ENCODE results near the gene SOST.

Gene SOST

GRCh38 chr17:43772877-43773648, 14.5 kb upstream of the SOST start:
- Histone ChIP-seq H3K9ac (ENCODE audit: low read depth, low read length) (no peak overlapping the region), H3K9me3 (replicated peaks; ENCODE audit: low read length) (no peaks in the 10 kb centered on the region), H3K4me2 (ENCODE audit: low read length) (no peak overlapping the region), H3K27me3 (ENCODE audit: control insufficient read depth, insufficient read depth, low read length) (no peaks in the 10 kb centered on the region), H3K36me3 (ENCODE audit: insufficient read depth, low read length) (peaks cover 68% of the 10 kb centered on the region), H3K4me1 (ENCODE audit: control insufficient read depth, insufficient read depth, low read length) (peaks cover 8% of the 10 kb centered on the region), H3K4me3 (ENCODE audit: low read length) (no peak overlapping the region)

DNA sequence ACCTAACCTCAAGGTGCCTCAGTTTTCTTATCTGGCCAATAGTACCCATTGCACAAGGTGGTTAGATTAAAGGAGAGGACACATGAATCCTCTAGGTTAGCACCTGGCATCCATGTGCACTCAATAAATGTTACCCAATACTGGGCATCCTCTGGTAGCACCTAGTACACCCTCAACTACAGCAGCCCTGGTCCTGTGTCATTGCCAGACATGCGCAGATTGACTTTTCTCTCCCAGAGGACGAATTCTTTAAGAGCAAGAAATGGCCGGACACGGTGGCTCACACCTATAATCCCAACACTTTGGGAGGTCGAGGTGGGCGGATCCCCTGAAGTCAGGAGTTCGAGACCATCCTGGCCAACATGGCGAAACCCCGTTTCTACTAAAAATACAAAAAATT, 12.9 kb upstream of the SOST start:
- Histone ChIP-seq H3K4me3 (ENCODE audit: low read length) (no peak overlapping the region), H3K9me3 (replicated peaks; ENCODE audit: low read length) (no peaks in the 10 kb centered on the region), H3K4me1 (ENCODE audit: control insufficient read depth, insufficient read depth, low read length) (no peaks in the 10 kb centered on the region), H3K9ac (ENCODE audit: low read depth, low read length) (no peak overlapping the region), H3K27me3 (ENCODE audit: control insufficient read depth, insufficient read depth, low read length) (no peaks in the 10 kb centered on the region), H3K4me2 (ENCODE audit: low read length) (no peak overlapping the region), H3K36me3 (ENCODE audit: insufficient read depth, low read length) (peaks cover 63% of the 10 kb centered on the region)

DNA sequence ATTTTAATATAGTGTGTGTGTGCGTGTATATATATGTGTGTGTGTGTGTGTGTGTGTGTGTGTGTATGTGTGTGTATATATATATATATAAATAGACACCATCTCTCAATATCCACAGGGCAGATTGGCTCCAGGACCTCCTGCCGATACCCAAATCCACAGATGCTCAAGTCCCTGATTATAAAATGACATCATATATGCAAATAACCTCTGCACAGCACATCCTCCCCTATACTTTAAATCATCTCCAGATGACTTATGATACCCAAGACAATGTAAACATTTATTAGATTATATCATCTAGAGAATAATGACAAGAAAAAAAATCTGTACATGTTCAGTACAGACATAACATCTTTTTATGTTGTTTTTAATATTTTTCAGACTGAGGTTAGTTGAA, 12.4 kb upstream of the SOST start:
- peaks cover 58% of the 10 kb centered on the region for H3K36me3 ChIP-seq (ENCODE audit: insufficient read depth, low read length)
- H3K27me3 ChIP-seq (ENCODE audit: control insufficient read depth, insufficient read depth, low read length): no peaks in the 10 kb centered on the region
- no peaks in the 10 kb centered on the region for H3K4me1 ChIP-seq (ENCODE audit: control insufficient read depth, insufficient read depth, low read length)
- H3K4me2 ChIP-seq (ENCODE audit: low read length): no peak overlapping the region
- no peak overlapping the region for H3K4me3 ChIP-seq (ENCODE audit: low read length)
- H3K9ac ChIP-seq (ENCODE audit: low read depth, low read length): no peak overlapping the region
- H3K9me3 ChIP-seq (replicated peaks; ENCODE audit: low read length): no peaks in the 10 kb centered on the region

GRCh38 chr17:43769859-43770258, 11.3 kb upstream of the SOST start:
- Histone ChIP-seq H3K36me3 (ENCODE audit: insufficient read depth, low read length) (peaks cover 52% of the 10 kb centered on the region), H3K9me3 (replicated peaks; ENCODE audit: low read length) (no peaks in the 10 kb centered on the region), H3K27me3 (ENCODE audit: control insufficient read depth, insufficient read depth, low read length) (no peaks in the 10 kb centered on the region), H3K4me1 (ENCODE audit: control insufficient read depth, insufficient read depth, low read length) (no peaks in the 10 kb centered on the region), H3K9ac (ENCODE audit: low read depth, low read length) (no peak overlapping the region), H3K4me3 (ENCODE audit: low read length) (no peak overlapping the region), H3K4me2 (ENCODE audit: low read length) (no peak overlapping the region)

DNA sequence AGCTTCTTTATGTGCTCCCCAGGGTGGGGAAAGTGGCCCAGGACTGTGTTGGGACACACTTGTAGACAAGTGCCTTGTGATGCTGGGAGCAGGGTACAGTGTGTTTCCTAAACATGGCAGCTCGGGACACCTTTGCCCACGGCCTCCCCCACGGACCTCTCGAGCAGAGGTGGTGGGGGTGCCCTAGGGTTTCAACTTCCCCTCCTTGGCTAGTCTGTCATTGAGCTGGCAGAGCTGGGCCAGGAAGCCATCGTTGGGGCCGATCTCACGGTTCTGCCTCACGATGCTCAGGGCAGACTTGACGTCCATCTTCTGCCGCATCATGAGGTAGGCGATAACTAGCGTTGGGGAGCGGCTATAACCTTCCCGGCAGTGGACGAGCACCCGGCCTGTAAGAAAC, 10.8 kb upstream of the SOST start:
- Histone ChIP-seq H3K4me1 (ENCODE audit: control insufficient read depth, insufficient read depth, low read length) (no peaks in the 10 kb centered on the region), H3K4me2 (ENCODE audit: low read length) (no peak overlapping the region), H3K4me3 (ENCODE audit: low read length) (no peak overlapping the region), H3K36me3 (ENCODE audit: insufficient read depth, low read length) (peaks cover 48% of the 10 kb centered on the region), H3K9me3 (replicated peaks; ENCODE audit: low read length) (no peaks in the 10 kb centered on the region), H3K9ac (ENCODE audit: low read depth, low read length) (no peak overlapping the region), H3K27me3 (ENCODE audit: control insufficient read depth, insufficient read depth, low read length) (no peaks in the 10 kb centered on the region)

- Histone ChIP-seq H3K4me2 (ENCODE audit: low read length) (no peak overlapping the region), H3K9me3 (replicated peaks; ENCODE audit: low read length) (no peaks in the 10 kb centered on the region), H3K4me1 (ENCODE audit: control insufficient read depth, insufficient read depth, low read length) (no peaks in the 10 kb centered on the region), H3K4me3 (ENCODE audit: low read length) (no peak overlapping the region), H3K36me3 (ENCODE audit: insufficient read depth, low read length) (peaks cover 43% of the 10 kb centered on the region), H3K27me3 (ENCODE audit: control insufficient read depth, insufficient read depth, low read length) (no peaks in the 10 kb centered on the region), H3K9ac (ENCODE audit: low read depth, low read length) (no peak overlapping the region)
These were observed 10.4 kb upstream of the SOST start for GRCh38 chr17:43768943-43769342.

- Histone ChIP-seq H3K27me3 (ENCODE audit: control insufficient read depth, insufficient read depth, low read length) (no peaks in the 10 kb centered on the region), H3K4me2 (ENCODE audit: low read length) (no peak overlapping the region), H3K9ac (ENCODE audit: low read depth, low read length) (no peak overlapping the region), H3K36me3 (ENCODE audit: insufficient read depth, low read length) (peaks cover 41% of the 10 kb centered on the region), H3K4me1 (ENCODE audit: control insufficient read depth, insufficient read depth, low read length) (no peaks in the 10 kb centered on the region), H3K4me3 (ENCODE audit: low read length) (no peak overlapping the region), H3K9me3 (replicated peaks; ENCODE audit: low read length) (no peaks in the 10 kb centered on the region)
These were observed 9.8 kb upstream of the SOST start for GRCh38 chr17:43768382-43768781.

DNA sequence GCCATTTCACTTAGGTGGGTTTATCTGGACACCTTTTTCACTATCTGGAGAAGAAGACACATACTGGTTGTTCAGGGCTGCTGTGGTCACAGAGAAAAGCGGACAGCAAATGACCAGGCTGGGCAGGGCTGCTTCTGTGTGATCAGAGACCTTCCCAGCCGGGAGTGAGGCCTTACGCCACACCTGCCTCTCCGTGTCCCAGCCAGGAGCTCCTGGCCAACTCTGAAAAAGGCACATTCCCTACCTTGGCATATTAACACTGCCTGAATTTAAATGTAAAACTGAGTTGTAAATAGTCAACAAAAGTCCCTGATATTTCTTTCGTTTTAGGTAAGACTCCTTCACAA, 9.1 kb upstream of the SOST start:
- no peaks in the 10 kb centered on the region for H3K4me1 ChIP-seq (ENCODE audit: control insufficient read depth, insufficient read depth, low read length)
- H3K4me3 ChIP-seq (ENCODE audit: low read length): no peak overlapping the region
- H3K9me3 ChIP-seq (replicated peaks; ENCODE audit: low read length): no peaks in the 10 kb centered on the region
- peaks cover 34% of the 10 kb centered on the region for H3K36me3 ChIP-seq (ENCODE audit: insufficient read depth, low read length)
- no peak overlapping the region for H3K4me2 ChIP-seq (ENCODE audit: low read length)
- H3K9ac ChIP-seq (ENCODE audit: low read depth, low read length): no peak overlapping the region
- no peaks in the 10 kb centered on the region for H3K27me3 ChIP-seq (ENCODE audit: control insufficient read depth, insufficient read depth, low read length)

GRCh38 chr17:43767053-43767712, 8.6 kb upstream of the SOST start:
- no peak overlapping the region for H3K4me3 ChIP-seq (ENCODE audit: low read length)
- H3K4me1 ChIP-seq (ENCODE audit: control insufficient read depth, insufficient read depth, low read length): no peaks in the 10 kb centered on the region
- H3K4me2 ChIP-seq (ENCODE audit: low read length): no peak overlapping the region
- H3K9ac ChIP-seq (ENCODE audit: low read depth, low read length): no peak overlapping the region
- no peaks in the 10 kb centered on the region for H3K27me3 ChIP-seq (ENCODE audit: control insufficient read depth, insufficient read depth, low read length)
- no peaks in the 10 kb centered on the region for H3K9me3 ChIP-seq (replicated peaks; ENCODE audit: low read length)
- H3K36me3 ChIP-seq (ENCODE audit: insufficient read depth, low read length): peaks cover 29% of the 10 kb centered on the region

DNA sequence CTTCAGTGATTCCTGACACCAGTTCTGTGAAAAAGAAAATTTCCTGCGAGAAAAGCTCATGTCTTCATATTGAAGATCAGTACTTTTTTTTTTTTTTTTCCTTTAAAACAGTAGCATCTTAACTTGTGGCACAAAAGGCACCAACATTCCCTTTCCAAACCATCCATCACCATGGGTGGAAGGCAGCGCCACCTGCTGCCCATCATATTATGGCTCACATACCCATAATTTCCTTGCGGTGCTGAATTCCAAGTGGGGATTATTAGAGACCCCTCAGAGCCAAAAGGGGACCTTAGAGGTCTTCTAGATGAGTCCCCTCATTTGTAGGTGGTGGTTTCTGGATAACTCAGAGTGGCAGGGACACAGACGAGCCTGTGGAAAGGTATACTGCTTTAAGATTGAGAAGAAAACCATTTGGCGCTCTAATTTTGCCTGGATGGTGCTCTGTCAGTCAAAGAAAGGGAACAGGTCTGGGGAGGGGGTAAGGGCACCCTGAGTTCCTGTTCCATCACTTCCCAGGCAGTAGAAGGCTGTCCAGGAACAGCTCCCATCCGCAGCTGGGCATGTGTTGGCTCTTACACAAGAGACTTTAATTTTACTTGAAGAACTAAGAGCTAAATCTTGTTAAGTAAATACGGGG, 7.9 kb upstream of the SOST start:
- Histone ChIP-seq H3K27me3 (ENCODE audit: control insufficient read depth, insufficient read depth, low read length) (no peaks in the 10 kb centered on the region), H3K4me3 (ENCODE audit: low read length) (no peak overlapping the region), H3K4me2 (ENCODE audit: low read length) (no peak overlapping the region), H3K9me3 (replicated peaks; ENCODE audit: low read length) (no peaks in the 10 kb centered on the region), H3K4me1 (ENCODE audit: control insufficient read depth, insufficient read depth, low read length) (no peaks in the 10 kb centered on the region), H3K9ac (ENCODE audit: low read depth, low read length) (no peak overlapping the region), H3K36me3 (ENCODE audit: insufficient read depth, low read length) (peaks cover 25% of the 10 kb centered on the region)

DNA sequence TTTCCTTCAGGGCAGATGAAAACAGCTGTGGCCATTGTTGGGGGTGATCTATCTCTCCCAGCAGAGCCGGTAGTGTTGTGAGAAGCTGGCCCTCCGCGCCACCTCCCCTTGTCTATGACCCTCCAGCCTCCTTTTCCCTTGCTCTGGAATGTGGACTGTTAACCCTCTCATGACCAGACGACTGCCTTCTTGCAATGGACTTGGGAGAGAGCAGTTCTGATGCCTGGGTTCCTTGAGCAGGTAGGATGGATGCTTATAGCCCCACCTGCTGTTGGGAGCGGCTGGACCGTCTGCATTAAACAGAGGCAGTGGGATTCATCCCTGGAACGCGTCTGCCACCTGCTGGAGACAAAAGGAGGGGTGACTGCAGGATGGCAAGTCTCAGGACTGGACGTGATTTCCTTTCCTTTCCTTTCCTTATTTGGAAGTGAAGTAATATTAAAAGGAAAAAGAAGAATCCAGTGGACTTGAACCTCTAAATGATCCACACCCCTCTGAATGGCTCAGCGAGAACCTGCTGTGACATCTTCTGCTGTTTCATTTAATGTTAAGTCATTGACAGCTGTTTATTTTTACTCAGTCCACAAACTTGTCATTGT, 1.8 kb upstream of the SOST start:
- H3K4me2 ChIP-seq (ENCODE audit: low read length): no peak overlapping the region
- H3K27me3 ChIP-seq (ENCODE audit: control insufficient read depth, insufficient read depth, low read length): peaks cover 46% of the 10 kb centered on the region
- H3K9ac ChIP-seq (ENCODE audit: low read depth, low read length): no peak overlapping the region
- no peaks in the 10 kb centered on the region for H3K9me3 ChIP-seq (replicated peaks; ENCODE audit: low read length)
- no peaks in the 10 kb centered on the region for H3K36me3 ChIP-seq (ENCODE audit: insufficient read depth, low read length)
- H3K4me1 ChIP-seq (ENCODE audit: control insufficient read depth, insufficient read depth, low read length): peaks cover 9% of the 10 kb centered on the region
- no peak overlapping the region for H3K4me3 ChIP-seq (ENCODE audit: low read length)

Measured in skeletal muscle satellite cell (primary cell).